DOHH2 (cell line): Measurements from ENCODE around the gene SFT2D1.

Experiments
- CTCF ChIP-seq: fragments of 200-600 bp; sonication (generic); IDR thresholded peaks from one replicate; pipeline ENCODE4 v1.5.1; 2014; ENCODE audit warnings: antibody characterized with exemption, mild to moderate bottlenecking, low read depth, low read length; ENCODE audit not compliant: poor library complexity, severe bottlenecking
- EZH2phosphoT487 ChIP-seq: fragments of 200-600 bp; sonication (generic); IDR thresholded peaks from 2 replicates; pipeline ENCODE4 v1.6.1; 2017; ENCODE audit warnings: borderline replicate concordance, mild to moderate bottlenecking, antibody characterized with exemption, low read length, moderate library complexity, mixed read lengths

- no peak for TF ChIP-seq CTCF
- TF ChIP-seq EZH2phosphoT487: no peak
Observed at GRCh38 chr6:166304106-166304505, 38.2 kb downstream of the SFT2D1 start.
